GM23248 (cell line): Measurements from ENCODE around the gene EDC4. TPM values are rescaled to one million over a fixed set of nuclear protein-coding genes. Genes with fewer than 3 reads are reported as not detected.
"Not testable (repeated sequence)": the region's sequence is repeated elsewhere in the genome, so short reads cannot be mapped to it uniquely, and the experiment has no call there.

Experiments used
- DNase-seq: peaks from one replicate; pipeline ENCODE4 v3.0.0-alpha.2; 2015
- H2AFZ ChIP-seq: fragments of 200-600 bp; sonication (generic); 2 replicates; pipeline ENCODE4 v1.6.1; 2016; ENCODE audit warnings: antibody characterized with exemption
- H3F3A ChIP-seq: fragments of 200-600 bp; sonication (generic); 2 replicates; pipeline ENCODE4 v1.6.1; 2016; ENCODE audit warnings: mild to moderate bottlenecking, antibody characterized with exemption, mixed run types; ENCODE audit not compliant: insufficient read depth
- H3K27ac ChIP-seq: fragments of 200-600 bp; sonication (generic); 2 replicates; pipeline ENCODE4 v1.5.1; 2016; ENCODE audit warnings: mild to moderate bottlenecking
- H3K27me3 ChIP-seq: fragments of 200-600 bp; sonication (generic); replicated peaks from 2 replicates; pipeline ENCODE4 v1.6.1; 2016; ENCODE audit warnings: mild to moderate bottlenecking; ENCODE audit not compliant: insufficient read depth
- H3K36me3 ChIP-seq: fragments of 200-600 bp; sonication (generic); 2 replicates; pipeline ENCODE4 v1.6.1; 2016; ENCODE audit warnings: low read depth, mild to moderate bottlenecking
- H3K4me1 ChIP-seq: fragments of 200-600 bp; sonication (generic); 2 replicates; pipeline ENCODE4 v1.6.1; 2016; ENCODE audit warnings: mild to moderate bottlenecking; ENCODE audit not compliant: insufficient read depth
- H3K4me2 ChIP-seq: fragments of 200-600 bp; sonication (generic); one replicate; pipeline ENCODE4 v1.6.1; 2016; ENCODE audit warnings: mild to moderate bottlenecking; ENCODE audit not compliant: unreplicated experiment
- H3K4me3 ChIP-seq: fragments of 200-600 bp; sonication (generic); 2 replicates; pipeline ENCODE4 v1.5.1; 2016; ENCODE audit warnings: mild to moderate bottlenecking
- H3K79me2 ChIP-seq: fragments of 200-600 bp; sonication (generic); 2 replicates; pipeline ENCODE4 v1.6.1; 2016; ENCODE audit warnings: mild to moderate bottlenecking; ENCODE audit not compliant: insufficient read depth
- H3K9ac ChIP-seq: fragments of 200-600 bp; sonication (generic); 2 replicates; pipeline ENCODE4 v1.6.1; 2016; ENCODE audit warnings: mild to moderate bottlenecking
- H3K9me2 ChIP-seq: fragments of 200-600 bp; sonication (generic); 2 replicates; pipeline ENCODE4 v1.6.1; 2016; ENCODE audit warnings: mixed run types, mild to moderate bottlenecking, moderate library complexity; ENCODE audit not compliant: insufficient read depth
- H3K9me3 ChIP-seq: fragments of 200-600 bp; sonication (generic); one replicate; pipeline ENCODE4 v1.6.1; 2017; ENCODE audit warnings: low read depth
- H4K20me1 ChIP-seq: fragments of 200-600 bp; sonication (generic); 2 replicates; pipeline ENCODE4 v1.6.0; 2016; ENCODE audit not compliant: insufficient read depth
- EZH2 ChIP-seq: fragments of 200-600 bp; sonication (generic); IDR thresholded peaks from 2 replicates; pipeline ENCODE4 v1.6.1; 2018; ENCODE audit warnings: antibody characterized with exemption, mild to moderate bottlenecking; ENCODE audit not compliant: insufficient read depth, poor library complexity, severe bottlenecking
- EZH2phosphoT487 ChIP-seq: fragments of 200-600 bp; sonication (generic); IDR thresholded peaks from 2 replicates; pipeline ENCODE4 v1.6.1; 2018; ENCODE audit warnings: antibody characterized with exemption, moderate library complexity, mild to moderate bottlenecking, low read depth; ENCODE audit not compliant: insufficient read depth
- WGBS, 2 experiments: methylation state at CpG; one replicate each; pipeline ENCODE4 v1.1.6; 2015 to 2017; ENCODE audit warnings: low lambda C conversion rate in 2 of 2, low coverage in 1 of 2; ENCODE audit errors: missing lambda C conversion rate in 2 of 2; 5-methylcytosine and 5-hydroxymethylcytosine counted together
- in situ Hi-C: fragments of 300-500 bp; cut with MboI; formaldehyde crosslinking; loops from 2 replicates; pipeline ENCODE4 v1.15.0; 2020
- polyA plus RNA-seq: library from polyadenylated mRNA; unstranded; fragments of >200 nt; fragmentation: Nextera tagmentation; extraction: Ambion mirVana; gene quantifications from 2 replicates; pipeline ENCODE4 v1.2.1, GENCODE V29; 2016
- total RNA-seq: library from RNA; depleted of rRNA; stranded (reverse); fragments of >200 nt; shearing (Covaris generic); gene quantifications from 2 replicates; pipeline ENCODE4 v1.2.3, GENCODE V29; 2014

EDC4 gene
- total and polyA plus RNA-seq, 2 experiments from 2014 or later: 39.9 to 48.5 TPM

DNA sequence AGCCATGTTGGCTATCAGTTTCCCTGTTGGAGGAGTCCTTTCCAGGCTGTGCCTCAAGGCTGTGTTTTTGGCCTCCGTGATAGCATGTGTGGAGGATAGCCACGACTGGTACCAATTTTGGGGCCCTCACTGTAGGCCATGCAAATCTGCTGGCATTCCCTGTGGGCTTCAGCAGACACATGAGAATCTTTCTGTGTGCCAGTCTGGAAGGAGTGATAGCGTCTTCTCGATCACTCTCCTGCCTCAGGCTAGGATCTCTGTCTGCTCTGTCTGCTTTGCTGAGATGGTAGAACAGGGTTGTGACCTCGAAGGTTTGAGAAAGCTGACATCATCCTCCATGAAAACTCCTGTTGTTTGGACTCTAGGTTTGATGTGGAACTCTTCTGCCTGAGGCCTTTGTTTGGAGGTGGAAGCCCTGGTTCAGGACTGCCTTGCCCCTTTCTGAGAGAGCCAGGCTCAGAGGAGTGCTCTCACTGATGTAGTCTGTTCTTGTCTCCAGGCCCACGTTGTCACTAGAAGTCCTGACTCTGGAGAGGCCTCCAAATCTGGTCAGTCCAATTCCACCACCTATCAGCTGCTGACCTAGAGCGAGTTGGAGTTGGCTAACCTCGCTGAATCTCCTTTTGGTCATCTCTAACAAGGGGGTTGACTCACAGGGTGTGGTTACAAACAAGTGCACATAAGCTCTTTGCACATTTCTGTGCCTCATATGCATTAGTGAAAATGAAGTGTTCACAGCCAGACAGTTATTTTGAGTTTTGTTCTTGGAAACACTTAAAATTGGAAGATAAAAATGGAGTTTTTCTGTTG is 12.1 kb upstream of the EDC4 start:
- peak overlapping the region; percentile 94 for H3K27ac ChIP-seq
- in situ Hi-C loops: no loop called here
- peaks cover 57% of the 10 kb centered on the region for H3K4me1 ChIP-seq
- peak overlapping the region; percentile 65 for H3K4me2 ChIP-seq
- no peaks in the 10 kb centered on the region for H3K9me2 ChIP-seq
- DNase-seq: peak; percentile 95
- H3F3A ChIP-seq: peaks cover 63% of the 10 kb centered on the region
- H4K20me1 ChIP-seq: peaks cover 14% of the 10 kb centered on the region; the same call in 1 of the 2 replicates
- H3K9me3 ChIP-seq: no peaks in the 10 kb centered on the region
- 43 to 44% methylated on average over 8 of the region's 8 CpGs for WGBS, 2 experiments
- TF ChIP-seq EZH2: no peak
- TF ChIP-seq EZH2phosphoT487: no peak
- no peaks in the 10 kb centered on the region for H3K27me3 ChIP-seq
- H3K36me3 ChIP-seq: peaks cover 10% of the 10 kb centered on the region; the same call in 1 of the 2 replicates
- peak overlapping the region; percentile 75 for H3K9ac ChIP-seq
- H3K79me2 ChIP-seq: peaks cover 96% of the 10 kb centered on the region
- H2AFZ ChIP-seq: no peak overlapping the region
- no peak overlapping the region for H3K4me3 ChIP-seq

DNA sequence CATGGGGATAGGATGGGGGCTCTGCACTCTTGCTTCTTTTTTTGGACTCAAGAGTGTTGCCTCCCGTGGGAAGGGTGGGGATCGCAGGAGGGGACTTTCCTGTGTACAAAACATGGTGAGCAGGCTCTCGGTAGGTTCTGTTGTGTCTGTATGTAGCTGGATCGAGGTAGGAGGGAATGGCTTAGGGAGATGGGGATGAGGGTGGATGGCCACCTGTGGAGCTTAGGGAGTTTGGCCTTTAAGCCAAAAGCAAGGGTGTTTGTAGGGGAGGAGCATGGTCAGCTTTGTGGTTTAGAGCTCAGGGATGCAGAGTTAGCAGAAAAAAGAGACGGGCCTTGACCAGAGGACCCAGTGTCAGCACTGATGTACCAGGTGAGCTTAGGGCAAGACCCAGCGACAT is 11.0 kb upstream of the EDC4 start:
- Histone ChIP-seq H3K4me3 (no peak overlapping the region), H3K79me2 (peaks cover 96% of the 10 kb centered on the region), H3K4me1 (peaks cover 56% of the 10 kb centered on the region), H3K9ac (peak overlapping the region; percentile 75), H2AFZ (no peak overlapping the region), H3K27ac (peak overlapping the region; percentile 94), H3K4me2 (peak overlapping the region; percentile 65), H3K36me3 (peaks cover 15% of the 10 kb centered on the region; the same call in 1 of the 2 replicates), H4K20me1 (peaks cover 12% of the 10 kb centered on the region; the same call in 1 of the 2 replicates), H3K27me3 (no peaks in the 10 kb centered on the region), H3K9me3 (no peaks in the 10 kb centered on the region), H3K9me2 (no peaks in the 10 kb centered on the region), H3F3A (peaks cover 52% of the 10 kb centered on the region)
- DNase-seq: no peak
- 96% methylated on average over 6 of the region's 6 CpGs for WGBS, 2 experiments
- TF ChIP-seq EZH2: no peak
- no peak for TF ChIP-seq EZH2phosphoT487
- in situ Hi-C loops: no loop called here

DNA sequence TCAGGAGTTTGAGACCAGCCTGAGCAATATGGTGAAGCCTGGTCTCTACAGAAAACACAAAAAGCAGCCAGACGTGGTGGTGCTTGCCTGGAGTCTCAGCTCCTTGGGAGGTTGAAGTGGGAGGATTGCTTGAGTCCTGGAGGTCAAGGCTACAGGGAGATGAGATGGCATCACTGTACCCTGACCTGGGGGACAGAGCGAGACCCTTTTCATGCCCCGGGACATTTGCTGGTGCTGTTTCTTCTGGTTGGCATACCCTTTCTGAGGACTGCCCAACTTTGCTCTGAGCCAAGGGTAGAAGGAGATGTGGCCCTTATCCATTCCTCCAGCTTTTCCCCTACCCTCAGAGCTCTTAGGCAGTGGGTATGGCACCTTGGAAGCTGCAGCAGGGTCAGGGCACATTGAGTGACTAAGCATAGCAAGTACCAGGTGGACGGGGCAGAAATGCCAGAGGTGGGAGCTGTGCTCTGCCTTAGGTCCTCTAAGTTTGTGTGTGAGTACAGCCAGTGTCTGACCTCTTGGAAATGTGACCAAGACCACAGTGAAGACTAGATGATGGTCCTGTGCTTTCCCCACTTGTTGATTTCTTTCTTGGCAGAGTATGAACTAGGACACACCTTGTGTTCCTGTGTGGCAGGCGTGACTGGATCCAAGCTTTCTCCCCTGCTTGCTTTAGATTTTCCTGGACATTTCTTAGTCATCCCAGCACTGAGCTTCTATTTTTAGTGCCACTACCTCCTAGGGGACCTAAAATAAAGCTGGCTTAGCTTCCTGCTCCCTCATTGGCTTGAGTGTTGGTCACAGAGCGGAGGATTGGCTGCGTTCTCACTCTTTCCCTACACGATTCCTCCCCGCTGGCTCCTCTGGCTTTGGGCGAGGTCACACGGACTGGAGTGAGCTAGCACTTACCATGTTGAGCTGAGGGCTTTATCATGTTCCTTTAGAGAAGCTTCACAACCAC is 9.9 kb upstream of the EDC4 start:
- peak overlapping the region; percentile 62 for H3K9ac ChIP-seq
- H3K9me3 ChIP-seq: no peaks in the 10 kb centered on the region
- H3K27me3 ChIP-seq: no peaks in the 10 kb centered on the region
- peak; percentile 87 for DNase-seq
- peaks cover 48% of the 10 kb centered on the region for H3K4me1 ChIP-seq
- H3F3A ChIP-seq: peaks cover 45% of the 10 kb centered on the region
- peaks cover 26% of the 10 kb centered on the region; the same call in 1 of the 2 replicates for H3K36me3 ChIP-seq
- peak overlapping the region; percentile 54 for H3K4me2 ChIP-seq
- H3K4me3 ChIP-seq: no peak overlapping the region
- in situ Hi-C loops: no loop called here
- TF ChIP-seq EZH2 (no peak), EZH2phosphoT487 (no peak)
- H3K79me2 ChIP-seq: peaks cover 99% of the 10 kb centered on the region
- H3K9me2 ChIP-seq: no peaks in the 10 kb centered on the region
- peak overlapping the region; percentile 94 for H3K27ac ChIP-seq
- WGBS, 2 experiments: 59 to 61% methylated on average over 11 of the region's 11 CpGs
- H4K20me1 ChIP-seq: peaks cover 12% of the 10 kb centered on the region; the same call in 1 of the 2 replicates
- H2AFZ ChIP-seq: no peak overlapping the region

DNA sequence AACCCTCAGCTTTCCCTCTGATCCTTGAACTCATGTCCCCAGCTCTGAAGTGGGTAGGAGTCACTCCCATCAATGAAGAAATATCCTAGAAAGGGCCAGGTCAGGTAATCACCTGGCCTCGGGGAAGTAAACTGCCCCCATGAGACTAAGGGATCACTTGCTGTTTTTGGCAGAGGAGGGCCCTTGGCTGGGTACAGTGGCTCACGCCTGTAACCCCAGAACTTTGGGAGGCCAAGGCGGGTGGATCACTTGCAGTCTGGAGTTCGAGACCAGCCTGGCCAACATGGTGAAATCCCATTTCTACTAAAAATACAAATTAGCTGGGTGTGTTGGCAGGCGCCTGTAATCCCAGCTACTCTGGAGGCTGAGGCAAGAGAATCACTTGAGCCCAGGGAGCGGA is 8.8 kb upstream of the EDC4 start:
- peaks cover 35% of the 10 kb centered on the region for H3F3A ChIP-seq
- H3K9me3 ChIP-seq, DNase-seq, H3K4me3 ChIP-seq, H3K9me2 ChIP-seq, H2AFZ ChIP-seq, H3K27me3 ChIP-seq, H3K4me2 ChIP-seq, in situ Hi-C loops: not testable (repeated sequence)
- peaks cover 12% of the 10 kb centered on the region; the same call in 1 of the 2 replicates for H4K20me1 ChIP-seq
- H3K27ac ChIP-seq: peak overlapping the region; percentile 94
- H3K79me2 ChIP-seq: peaks cover 100% of the 10 kb centered on the region
- H3K36me3 ChIP-seq: peaks cover 28% of the 10 kb centered on the region; the same call in 1 of the 2 replicates
- H3K9ac ChIP-seq: peak overlapping the region; percentile 62; the same call in 1 of the 2 replicates
- peaks cover 39% of the 10 kb centered on the region for H3K4me1 ChIP-seq
- 92% methylated on average over 5 to 6 of the region's 6 CpGs for WGBS, 2 experiments
